ENCODE results near the gene MTF2. TPM values are rescaled to one million over a fixed set of nuclear protein-coding genes. Genes with fewer than 3 reads are reported as not detected.

The MTF2 gene
- total RNA-seq, 1 experiment from 2014 or later, result 17.0 TPM

DNA sequence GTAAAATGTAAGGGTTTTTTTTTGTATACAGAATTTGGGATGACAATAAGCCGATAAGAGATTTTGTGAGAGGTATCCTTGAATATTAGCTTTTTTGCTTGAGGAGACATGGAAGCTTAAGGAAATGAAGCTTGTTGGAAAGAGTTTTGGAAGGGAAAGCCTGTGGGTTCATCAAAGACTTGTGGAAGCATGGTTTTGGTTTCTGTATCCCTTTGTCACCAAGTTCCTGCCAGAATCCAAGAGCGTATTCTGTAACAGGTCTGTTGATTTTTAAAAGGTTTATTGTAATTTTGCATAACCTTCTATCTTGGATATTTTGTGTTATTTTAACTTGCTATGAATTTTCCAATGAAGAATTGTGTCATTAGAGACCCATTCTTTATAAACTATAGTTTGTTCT is 63.1 kb downstream of the MTF2 start:
- no peaks in the 10 kb centered on the region for H3K9me3 Mint-ChIP-seq (ENCODE audit: unreplicated experiment)
- peaks cover 11% of the 10 kb centered on the region for H3K36me3 Mint-ChIP-seq (ENCODE audit: insufficient read depth, unreplicated experiment)
- H3K27me3 Mint-ChIP-seq (ENCODE audit: insufficient read depth, unreplicated experiment), result no peaks in the 10 kb centered on the region
- ChIA-PET CTCF (no interaction called here), POLR2A (interaction anchor here (1.1 to 1.3 kb wide), 2 partner anchors 9 to 12 kb away, joined by 4 to 5 read pairs; no protein-coding TSS in a partner anchor)
- BruUV-seq (replicated peaks), result no TSS peak
- peaks cover 10% of the 10 kb centered on the region for H3K4me1 Mint-ChIP-seq (ENCODE audit: insufficient read depth, unreplicated experiment)
- TF ChIP-seq, protein P1, sequence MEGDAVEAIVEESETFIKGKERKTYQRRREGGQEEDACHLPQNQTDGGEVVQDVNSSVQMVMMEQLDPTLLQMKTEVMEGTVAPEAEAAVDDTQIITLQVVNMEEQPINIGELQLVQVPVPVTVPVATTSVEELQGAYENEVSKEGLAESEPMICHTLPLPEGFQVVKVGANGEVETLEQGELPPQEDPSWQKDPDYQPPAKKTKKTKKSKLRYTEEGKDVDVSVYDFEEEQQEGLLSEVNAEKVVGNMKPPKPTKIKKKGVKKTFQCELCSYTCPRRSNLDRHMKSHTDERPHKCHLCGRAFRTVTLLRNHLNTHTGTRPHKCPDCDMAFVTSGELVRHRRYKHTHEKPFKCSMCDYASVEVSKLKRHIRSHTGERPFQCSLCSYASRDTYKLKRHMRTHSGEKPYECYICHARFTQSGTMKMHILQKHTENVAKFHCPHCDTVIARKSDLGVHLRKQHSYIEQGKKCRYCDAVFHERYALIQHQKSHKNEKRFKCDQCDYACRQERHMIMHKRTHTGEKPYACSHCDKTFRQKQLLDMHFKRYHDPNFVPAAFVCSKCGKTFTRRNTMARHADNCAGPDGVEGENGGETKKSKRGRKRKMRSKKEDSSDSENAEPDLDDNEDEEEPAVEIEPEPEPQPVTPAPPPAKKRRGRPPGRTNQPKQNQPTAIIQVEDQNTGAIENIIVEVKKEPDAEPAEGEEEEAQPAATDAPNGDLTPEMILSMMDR (IDR thresholded peaks at IDR 0.05; ENCODE audit: unreplicated experiment), result no peak
- intact Hi-C loops (cut with micrococcal nuclease), result no loop called here
- no peak for DNase-seq (ENCODE audit: unreplicated experiment)
- no peak overlapping the region for H3K4me3 Mint-ChIP-seq (ENCODE audit: unreplicated experiment)
- no peak overlapping the region for H3K27ac Mint-ChIP-seq (ENCODE audit: low read depth, unreplicated experiment)

DNA sequence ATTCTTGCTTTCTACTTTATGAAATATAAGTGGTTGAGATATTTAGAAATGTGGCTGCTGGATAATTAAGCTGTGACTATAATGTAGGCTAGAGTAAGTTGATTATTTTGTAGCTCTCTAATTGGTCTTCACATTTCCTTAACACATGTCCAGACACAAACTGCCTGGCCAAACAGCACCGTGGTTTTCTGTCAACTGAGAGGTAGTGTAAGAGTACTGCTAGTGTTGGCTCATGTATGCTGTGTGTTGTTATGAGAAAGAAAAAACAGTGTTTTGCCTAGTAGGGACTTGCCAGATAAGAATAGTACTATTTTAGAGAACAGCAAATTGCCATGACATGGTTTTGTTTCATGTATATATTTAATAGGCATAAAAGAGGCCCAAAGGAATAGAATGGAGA is 64.1 kb downstream of the MTF2 start:
- Mint-ChIP-seq H3K4me1 (ENCODE audit: insufficient read depth, unreplicated experiment) (peaks cover 10% of the 10 kb centered on the region), H3K9me3 (ENCODE audit: unreplicated experiment) (no peaks in the 10 kb centered on the region), H3K27ac (ENCODE audit: low read depth, unreplicated experiment) (no peak overlapping the region), H3K27me3 (ENCODE audit: insufficient read depth, unreplicated experiment) (no peaks in the 10 kb centered on the region), H3K36me3 (ENCODE audit: insufficient read depth, unreplicated experiment) (peaks cover 15% of the 10 kb centered on the region), H3K4me3 (ENCODE audit: unreplicated experiment) (no peak overlapping the region)
- no peak for DNase-seq (ENCODE audit: unreplicated experiment)
- ChIA-PET CTCF (interaction anchor here (0.6 kb wide), 1 partner anchor 15 kb away, joined by 3 read pairs; no protein-coding TSS in a partner anchor), POLR2A (interaction anchor here (1.0 to 1.7 kb wide), 4 partner anchors 10 to 64 kb away, joined by 3 to 6 read pairs (median 5); partner anchors contain the start of gene MTF2)
- intact Hi-C loops (cut with micrococcal nuclease), result no loop called here
- no TSS peak for BruUV-seq (replicated peaks)
- TF ChIP-seq, protein P1 (IDR thresholded peaks at IDR 0.05; ENCODE audit: unreplicated experiment), result no peak

DNA sequence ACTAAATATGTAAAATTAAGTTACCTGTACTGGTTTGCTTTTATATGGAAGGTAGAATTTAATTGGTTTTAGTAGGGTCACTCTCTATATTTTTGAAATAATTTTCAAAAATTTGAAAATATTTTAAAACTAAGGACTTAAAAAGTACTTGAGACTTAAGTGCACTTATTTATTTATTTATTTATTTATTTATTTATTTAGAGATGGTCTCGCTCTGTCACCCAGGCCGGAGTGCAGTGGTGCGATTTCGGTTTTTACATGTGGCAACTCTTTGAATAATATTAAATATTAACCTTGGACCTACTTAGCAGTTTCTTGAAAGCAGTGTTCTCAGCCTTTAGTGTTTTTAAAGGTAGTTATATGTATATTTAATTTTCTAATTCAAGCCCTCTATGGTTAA is 64.7 kb downstream of the MTF2 start:
- intact Hi-C loops (cut with micrococcal nuclease), result no loop called here
- H3K9me3 Mint-ChIP-seq (ENCODE audit: unreplicated experiment), result no peaks in the 10 kb centered on the region
- no peak overlapping the region for H3K4me3 Mint-ChIP-seq (ENCODE audit: unreplicated experiment)
- ChIA-PET CTCF (no interaction called here), POLR2A (interaction anchor here (1.0 to 1.7 kb wide), 3 partner anchors 18 to 65 kb away, joined by 3 to 6 read pairs (median 5); partner anchors contain the start of gene MTF2)
- TF ChIP-seq, protein P1 (IDR thresholded peaks at IDR 0.05; ENCODE audit: unreplicated experiment), result no peak
- H3K27me3 Mint-ChIP-seq (ENCODE audit: insufficient read depth, unreplicated experiment), result no peaks in the 10 kb centered on the region
- BruUV-seq (replicated peaks), result no TSS peak
- H3K36me3 Mint-ChIP-seq (ENCODE audit: insufficient read depth, unreplicated experiment), result peaks cover 17% of the 10 kb centered on the region
- DNase-seq (ENCODE audit: unreplicated experiment), result no peak
- peaks cover 10% of the 10 kb centered on the region for H3K4me1 Mint-ChIP-seq (ENCODE audit: insufficient read depth, unreplicated experiment)
- no peak overlapping the region for H3K27ac Mint-ChIP-seq (ENCODE audit: low read depth, unreplicated experiment)

DNA sequence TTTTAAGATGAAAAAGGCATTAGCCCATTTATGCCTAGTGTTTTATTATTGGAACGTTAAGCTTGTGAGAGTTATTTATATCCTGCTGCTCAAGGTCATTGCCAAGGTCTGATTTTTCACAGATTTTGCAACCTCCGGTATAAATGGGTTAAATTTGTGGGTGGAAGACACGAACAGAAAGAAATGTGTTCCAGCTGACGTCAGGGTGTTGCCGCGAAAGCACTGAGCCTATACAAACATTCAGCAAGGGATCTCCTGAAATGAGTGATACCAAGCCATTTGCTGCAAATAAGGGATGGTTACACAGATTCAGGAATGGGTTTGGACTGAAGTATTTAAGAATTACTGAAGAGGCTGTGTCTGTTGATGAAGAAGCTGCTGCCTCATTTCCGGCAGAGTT is 68.9 kb downstream of the MTF2 start:
- Mint-ChIP-seq H3K9me3 (ENCODE audit: unreplicated experiment) (no peaks in the 10 kb centered on the region), H3K27me3 (ENCODE audit: insufficient read depth, unreplicated experiment) (no peaks in the 10 kb centered on the region), H3K4me1 (ENCODE audit: insufficient read depth, unreplicated experiment) (peaks cover 4% of the 10 kb centered on the region), H3K27ac (ENCODE audit: low read depth, unreplicated experiment) (no peak overlapping the region), H3K36me3 (ENCODE audit: insufficient read depth, unreplicated experiment) (peaks cover 52% of the 10 kb centered on the region), H3K4me3 (ENCODE audit: unreplicated experiment) (no peak overlapping the region)
- no TSS peak for BruUV-seq (replicated peaks)
- CTCF ChIA-PET, result no interaction called here
- POLR2A ChIA-PET, result interaction anchor here (1.4 kb wide), 1 partner anchor 10 kb away, joined by 3 read pairs; no protein-coding TSS in a partner anchor
- no peak for DNase-seq (ENCODE audit: unreplicated experiment)
- intact Hi-C loops (cut with micrococcal nuclease), result no loop called here
- TF ChIP-seq, protein P1 (IDR thresholded peaks at IDR 0.05; ENCODE audit: unreplicated experiment), result no peak

Measured in MCF 10A (cell line).